WERI-Rb-1 (cell line): Measurements from ENCODE around the gene NRXN3.

Experiments used
- DNase-seq: peaks from one replicate; pipeline ENCODE4 v3.0.0-alpha.2; 2020
- H3K27ac ChIP-seq: fragments of 250-450 bp; sonication (Bioruptor Pico); 2 replicates; pipeline ENCODE4 v1.5.1; 2020; ENCODE audit warnings: mild to moderate bottlenecking, moderate library complexity
- H3K27me3 ChIP-seq: fragments of 250-450 bp; sonication (Bioruptor Pico); 2 replicates; pipeline ENCODE4 v1.5.1; 2021; ENCODE audit warnings: mild to moderate bottlenecking, low read depth, moderate library complexity; ENCODE audit not compliant: insufficient read depth, severe bottlenecking
- H3K36me3 ChIP-seq: fragments of 250-450 bp; sonication (Bioruptor Pico); 2 replicates; pipeline ENCODE4 v1.5.1; 2020; ENCODE audit warnings: mild to moderate bottlenecking, moderate library complexity
- H3K4me3 ChIP-seq: 2 replicates; pipeline ENCODE4 v1.5.1; 2011; ENCODE audit warnings: low read depth, mild to moderate bottlenecking, control low read depth, low read length
- H3K9me3 ChIP-seq: fragments of 250-450 bp; sonication (Bioruptor Pico); 2 replicates; pipeline ENCODE4 v1.5.1; 2021; ENCODE audit warnings: mild to moderate bottlenecking, moderate library complexity; ENCODE audit not compliant: severe bottlenecking
- TF ChIP-seq, protein P1 (sequence below): IDR thresholded peaks from 2 replicates; pipeline ENCODE4 v1.5.1; 2011; ENCODE audit warnings: low read depth, mild to moderate bottlenecking, control low read depth, inconsistent platforms, low read length

The NRXN3 gene

DNA sequence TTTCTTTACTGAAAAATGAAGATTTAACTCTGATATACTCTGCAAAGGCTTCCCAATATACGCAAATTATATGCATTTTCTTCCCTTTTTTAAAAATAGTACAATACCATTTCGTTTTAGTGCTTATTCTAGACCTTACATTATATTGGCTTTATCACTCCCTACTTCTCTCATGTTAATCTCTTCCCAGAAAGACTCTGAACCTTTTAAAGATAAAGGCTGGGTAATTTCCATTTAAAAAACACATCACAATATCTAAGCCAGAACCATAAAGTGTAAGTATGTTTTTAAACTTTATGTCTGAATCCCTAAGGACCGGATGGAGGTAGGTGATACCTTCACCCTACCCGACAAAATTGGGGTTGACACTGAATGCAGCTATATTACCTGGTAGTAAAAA, 1720.4 kb downstream of the NRXN3 start:
- TF ChIP-seq, protein P1, sequence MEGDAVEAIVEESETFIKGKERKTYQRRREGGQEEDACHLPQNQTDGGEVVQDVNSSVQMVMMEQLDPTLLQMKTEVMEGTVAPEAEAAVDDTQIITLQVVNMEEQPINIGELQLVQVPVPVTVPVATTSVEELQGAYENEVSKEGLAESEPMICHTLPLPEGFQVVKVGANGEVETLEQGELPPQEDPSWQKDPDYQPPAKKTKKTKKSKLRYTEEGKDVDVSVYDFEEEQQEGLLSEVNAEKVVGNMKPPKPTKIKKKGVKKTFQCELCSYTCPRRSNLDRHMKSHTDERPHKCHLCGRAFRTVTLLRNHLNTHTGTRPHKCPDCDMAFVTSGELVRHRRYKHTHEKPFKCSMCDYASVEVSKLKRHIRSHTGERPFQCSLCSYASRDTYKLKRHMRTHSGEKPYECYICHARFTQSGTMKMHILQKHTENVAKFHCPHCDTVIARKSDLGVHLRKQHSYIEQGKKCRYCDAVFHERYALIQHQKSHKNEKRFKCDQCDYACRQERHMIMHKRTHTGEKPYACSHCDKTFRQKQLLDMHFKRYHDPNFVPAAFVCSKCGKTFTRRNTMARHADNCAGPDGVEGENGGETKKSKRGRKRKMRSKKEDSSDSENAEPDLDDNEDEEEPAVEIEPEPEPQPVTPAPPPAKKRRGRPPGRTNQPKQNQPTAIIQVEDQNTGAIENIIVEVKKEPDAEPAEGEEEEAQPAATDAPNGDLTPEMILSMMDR = no peak
- Histone ChIP-seq H3K9me3 (no peaks in the 10 kb centered on the region), H3K27ac (no peak overlapping the region), H3K36me3 (no peaks in the 10 kb centered on the region), H3K27me3 (no peaks in the 10 kb centered on the region), H3K4me3 (no peak overlapping the region)
- no peak for DNase-seq

DNA sequence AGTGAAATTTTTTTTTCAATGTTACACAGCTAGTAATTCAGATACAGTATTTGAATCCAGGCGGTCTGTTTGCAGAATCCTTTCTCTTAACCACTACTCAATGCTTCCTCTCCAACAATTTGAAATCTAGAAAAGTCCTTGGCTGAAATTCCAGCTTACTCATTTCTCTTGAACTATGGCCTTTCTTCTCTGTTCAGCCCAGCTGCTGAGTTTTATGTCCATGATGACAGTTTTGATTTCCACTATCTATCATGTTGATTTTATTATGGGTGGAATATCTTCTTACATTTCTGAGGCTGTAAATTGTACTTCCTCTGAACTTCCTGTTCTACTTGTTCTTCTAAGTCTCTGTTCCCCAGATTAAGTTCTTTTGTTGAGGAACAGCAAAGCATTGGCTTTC, 1725.8 kb downstream of the NRXN3 start:
- no peak overlapping the region for H3K4me3 ChIP-seq
- no peaks in the 10 kb centered on the region for H3K36me3 ChIP-seq
- TF ChIP-seq, protein P1 = no peak
- no peaks in the 10 kb centered on the region for H3K9me3 ChIP-seq
- no peak for DNase-seq
- H3K27ac ChIP-seq = no peak overlapping the region
- no peaks in the 10 kb centered on the region for H3K27me3 ChIP-seq

DNA sequence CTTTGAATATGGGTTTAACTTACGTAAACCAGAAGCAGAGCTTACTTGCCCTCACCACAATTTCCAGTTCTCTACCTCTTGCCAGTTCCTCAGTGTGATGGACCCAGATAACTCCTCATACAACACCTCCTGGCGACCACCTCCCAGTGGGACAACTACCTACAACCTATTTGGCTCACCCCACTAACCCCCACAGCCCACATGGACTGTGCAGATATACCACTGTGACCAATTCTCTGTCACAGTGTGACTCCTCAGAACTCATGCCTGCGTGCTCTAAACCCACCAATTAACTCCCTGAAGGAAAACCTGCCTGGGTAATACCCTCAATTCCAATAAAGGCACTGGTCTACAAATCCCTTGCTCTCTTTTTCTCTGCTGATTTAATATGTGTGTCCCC, 1729.4 kb downstream of the NRXN3 start:
- H3K4me3 ChIP-seq = no peak overlapping the region
- no peaks in the 10 kb centered on the region for H3K27me3 ChIP-seq
- no peaks in the 10 kb centered on the region for H3K36me3 ChIP-seq
- H3K9me3 ChIP-seq = no peaks in the 10 kb centered on the region
- no peak for DNase-seq
- H3K27ac ChIP-seq = no peak overlapping the region
- TF ChIP-seq, protein P1 = no peak

DNA sequence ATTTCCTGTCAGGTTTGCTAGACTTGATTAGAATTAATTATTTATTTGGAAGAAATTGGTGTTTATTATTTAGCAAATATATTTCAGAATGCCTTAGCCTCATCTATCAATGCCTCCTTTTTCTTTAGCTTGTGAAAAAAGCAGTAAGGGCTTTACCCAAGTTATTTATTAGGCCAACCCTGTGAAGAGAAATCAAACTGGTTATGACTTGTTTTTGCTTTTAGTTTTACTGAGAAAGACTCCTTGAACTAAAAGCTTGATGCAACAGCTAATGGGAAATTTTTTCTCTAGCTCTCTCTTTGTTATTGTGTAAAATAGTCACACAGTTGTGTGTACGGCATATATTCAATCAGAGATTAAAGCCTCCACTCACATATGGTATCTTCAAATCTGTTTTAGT, 1734.3 kb downstream of the NRXN3 start:
- Histone ChIP-seq H3K27me3 (no peaks in the 10 kb centered on the region), H3K9me3 (no peaks in the 10 kb centered on the region)
- TF ChIP-seq, protein P1 = no peak

DNA sequence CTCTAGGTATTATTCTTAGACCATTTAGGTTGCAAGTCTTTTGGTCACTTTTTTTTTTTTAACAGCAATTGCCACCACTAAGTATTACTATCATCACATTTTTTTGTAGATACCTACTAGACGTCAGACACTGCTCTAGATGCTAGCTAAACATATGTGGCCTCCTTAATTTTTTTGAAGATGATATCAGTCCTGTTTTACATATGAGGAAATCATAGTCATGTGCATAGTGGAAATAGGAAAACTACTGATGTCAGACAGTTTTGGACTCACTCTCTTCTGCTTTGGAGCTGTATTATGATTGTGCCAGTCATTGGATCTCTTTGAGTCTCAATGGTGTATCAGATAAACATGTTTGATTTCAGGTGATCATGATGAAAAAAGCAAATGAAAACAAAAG, 1736.8 kb downstream of the NRXN3 start:
- Histone ChIP-seq H3K27me3 (no peaks in the 10 kb centered on the region), H3K27ac (no peak overlapping the region), H3K4me3 (no peak overlapping the region), H3K36me3 (no peaks in the 10 kb centered on the region), H3K9me3 (no peaks in the 10 kb centered on the region)
- TF ChIP-seq, protein P1 = no peak
- DNase-seq = no peak

More for the DNA sequence above, 1734.3 kb downstream of the NRXN3 start:
- no peak overlapping the region for H3K4me3 ChIP-seq
- no peak for DNase-seq
- no peaks in the 10 kb centered on the region for H3K36me3 ChIP-seq
- H3K27ac ChIP-seq = no peak overlapping the region

DNA sequence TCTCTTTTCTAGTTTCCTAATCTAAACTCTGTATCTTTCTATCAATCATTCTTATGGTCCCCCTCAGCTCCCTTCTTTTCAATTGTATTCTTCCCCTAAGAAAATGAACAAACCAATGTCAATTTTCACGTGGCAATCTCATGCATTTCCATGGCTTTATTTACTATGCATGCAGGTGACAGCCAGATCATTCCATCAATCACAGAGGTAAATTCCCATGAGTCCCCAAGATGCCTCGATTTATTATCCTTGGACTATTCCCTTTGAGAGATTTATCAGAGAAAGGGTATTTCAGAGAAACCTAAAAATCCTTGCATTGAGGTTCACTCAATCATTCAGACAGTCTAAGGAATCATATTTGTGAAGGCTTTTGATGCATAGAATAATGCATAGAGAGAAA, 1739.9 kb downstream of the NRXN3 start:
- no peak for DNase-seq
- TF ChIP-seq, protein P1 = no peak
- Histone ChIP-seq H3K27me3 (no peaks in the 10 kb centered on the region), H3K27ac (no peak overlapping the region), H3K4me3 (no peak overlapping the region), H3K36me3 (no peaks in the 10 kb centered on the region), H3K9me3 (no peaks in the 10 kb centered on the region)
